Measurements from ENCODE around the gene SPATS2L. TPM values are rescaled to one million over a fixed set of nuclear protein-coding genes. Genes with fewer than 3 reads are reported as not detected.

Gene SPATS2L
- total and polyA plus RNA-seq, 2 experiments from 2014 or later = 118 to 154 TPM

- Histone ChIP-seq H3K79me2 (replicated peaks; ENCODE audit: insufficient read depth) (no peaks in the 10 kb centered on the region), H3K36me3 (ENCODE audit: insufficient read depth) (no peaks in the 10 kb centered on the region), H4K20me1 (replicated peaks; ENCODE audit: insufficient read depth) (no peaks in the 10 kb centered on the region), H3K4me3 (no peak overlapping the region), H3K27me3 (ENCODE audit: insufficient read depth) (no peaks in the 10 kb centered on the region), H3K27ac (ENCODE audit: low read depth) (no peak overlapping the region), H3K9me2 (ENCODE audit: insufficient read depth) (no peaks in the 10 kb centered on the region), H2AFZ (no peak overlapping the region), H3F3A (replicated peaks; ENCODE audit: low read depth) (no peaks in the 10 kb centered on the region), H3K4me1 (ENCODE audit: insufficient read depth) (no peaks in the 10 kb centered on the region), H3K4me2 (no peak overlapping the region)
- Mint-ChIP-seq H3K36me3 (ENCODE audit: low read depth) (peaks cover 24% of the 10 kb centered on the region), H3K27ac (no peak overlapping the region), H3K4me3 (no peak overlapping the region), H3K27me3 (ENCODE audit: insufficient read depth, low read depth, poor library complexity) (no peaks in the 10 kb centered on the region), H3K9me3 (peaks cover 5% of the 10 kb centered on the region; the same call in 2 of the 3 replicates), H3K4me1 (no peaks in the 10 kb centered on the region)
- TF ChIP-seq ZNF331 (CRISPR knock-in tag; IDR thresholded peaks at IDR 0.05; ENCODE audit: low read depth) (no peak), EZH2phosphoT487 (IDR thresholded peaks at IDR 0.05; ENCODE audit: unreplicated experiment) (no peak), ZNF462 (CRISPR knock-in tag; IDR thresholded peaks at IDR 0.05) (no peak)
- DNase-seq (ENCODE audit: low spot score) (no peak), ATAC-seq (no peak)
These were observed 187.6 kb downstream of the SPATS2L start for GRCh38 chr2:200494048-200494447.

- Histone ChIP-seq H2AFZ (no peak overlapping the region), H3K36me3 (ENCODE audit: insufficient read depth) (no peaks in the 10 kb centered on the region), H3K4me1 (ENCODE audit: insufficient read depth) (no peaks in the 10 kb centered on the region), H3F3A (replicated peaks; ENCODE audit: low read depth) (no peaks in the 10 kb centered on the region), H3K27ac (ENCODE audit: low read depth) (no peak overlapping the region), H4K20me1 (replicated peaks; ENCODE audit: insufficient read depth) (no peaks in the 10 kb centered on the region), H3K4me2 (no peak overlapping the region), H3K9me2 (ENCODE audit: insufficient read depth) (no peaks in the 10 kb centered on the region), H3K79me2 (replicated peaks; ENCODE audit: insufficient read depth) (no peaks in the 10 kb centered on the region), H3K4me3 (no peak overlapping the region), H3K27me3 (ENCODE audit: insufficient read depth) (no peaks in the 10 kb centered on the region)
- H3K4me3 Mint-ChIP-seq = no peak overlapping the region
- no peak for ATAC-seq
- no peak overlapping the region for H3K27ac Mint-ChIP-seq
- no peaks in the 10 kb centered on the region for H3K4me1 Mint-ChIP-seq
- no peaks in the 10 kb centered on the region; the same call in 2 of the 3 replicates for H3K9me3 Mint-ChIP-seq
- peaks cover 9% of the 10 kb centered on the region for H3K36me3 Mint-ChIP-seq (ENCODE audit: low read depth)
- DNase-seq (ENCODE audit: low spot score) = no peak
- H3K27me3 Mint-ChIP-seq (ENCODE audit: insufficient read depth, low read depth, poor library complexity) = no peaks in the 10 kb centered on the region
- TF ChIP-seq CREB1 (CRISPR knock-in tag; IDR thresholded peaks at IDR 0.05; ENCODE audit: low read depth) (no peak), ZNF114 (CRISPR knock-in tag; IDR thresholded peaks at IDR 0.05) (no peak), NANOG (IDR thresholded peaks at IDR 0.05; ENCODE audit: borderline replicate concordance) (no peak), CTCF (conservative IDR thresholded peaks at IDR 0.05; ENCODE audit: low read depth in 2 of 2) (no peak), EZH2phosphoT487 (IDR thresholded peaks at IDR 0.05; ENCODE audit: unreplicated experiment) (no peak), ZNF331 (CRISPR knock-in tag; IDR thresholded peaks at IDR 0.05; ENCODE audit: low read depth) (no peak), POLR2AphosphoS5 (IDR thresholded peaks at IDR 0.05; ENCODE audit: low read depth) (no peak), JUNB (IDR thresholded peaks at IDR 0.05; ENCODE audit: unreplicated experiment) (no peak), REST (IDR thresholded peaks at IDR 0.05; ENCODE audit: unreplicated experiment) (no peak)
These were observed 190.2 kb downstream of the SPATS2L start for GRCh38 chr2:200496696-200497095.

All from GM23338 (cell line).